ENCODE data around the gene NHS.

DNA sequence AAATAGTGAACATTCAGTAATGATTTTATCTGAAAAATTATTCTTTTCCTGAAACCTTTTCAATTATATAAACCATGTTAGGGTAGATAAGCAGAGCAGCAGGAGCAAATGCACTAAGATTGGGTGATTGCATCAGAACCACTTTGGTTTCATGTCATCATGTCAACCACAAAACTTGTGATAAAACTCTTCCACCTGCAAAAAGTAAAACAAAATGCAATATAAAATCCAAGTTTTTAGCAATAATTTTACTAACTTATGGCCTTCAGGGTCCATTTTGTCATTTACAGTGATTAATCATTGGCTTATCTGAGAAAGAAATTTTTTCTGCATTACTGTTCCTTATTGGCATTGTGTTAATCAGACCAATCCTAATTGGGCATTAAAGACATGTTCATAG is 42.4 kb downstream of the NHS start:
- TF ChIP-seq CTCF (IDR thresholded peaks at IDR 0.05) (no peak), POLR2A (IDR thresholded peaks at IDR 0.05) (no peak), POLR2AphosphoS5 (IDR thresholded peaks at IDR 0.05) (no peak)
